Measurements from ENCODE around the gene PPIG. TPM values are rescaled to one million over a fixed set of nuclear protein-coding genes. Genes with fewer than 3 reads are reported as not detected.

The PPIG gene
- total and polyA plus RNA-seq, 2 of the 4 experiments (the other 2 are of a cell fraction) = 10.4 to 16.7 TPM

DNA sequence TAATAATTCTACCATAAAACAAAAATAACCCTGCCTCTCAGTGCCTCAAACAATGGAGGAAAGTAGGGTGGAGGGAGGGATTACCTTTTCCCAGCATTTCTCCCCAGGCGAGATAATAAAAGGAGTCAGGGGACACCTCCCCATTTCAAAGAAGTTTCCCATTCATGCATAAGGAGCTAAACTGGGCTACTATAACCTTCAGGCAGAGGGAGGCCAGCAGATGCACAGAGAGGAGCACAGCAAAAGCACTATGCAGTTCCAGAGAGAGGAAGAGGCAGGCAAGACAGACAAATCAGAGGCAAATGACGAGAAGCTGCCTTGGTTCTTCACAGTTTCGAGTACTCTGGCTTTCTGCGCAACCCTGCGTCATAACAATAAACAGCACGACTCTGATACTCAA is 92.7 kb downstream of the PPIG start:
- no peak overlapping the region for H3K56ac ChIP-seq (ENCODE audit: extremely low read depth, insufficient read depth, low read length)
- H3K79me1 ChIP-seq (ENCODE audit: low read depth in 1 of 2, low read length in 2 of 2) = no peaks in the 10 kb centered on the region
- dilution Hi-C loops (cut with HindIII; ENCODE audit: low sequenced_read_pairs, unreplicated experiment) = no loop called here
- 0 out of 2 replicates have a peak, but pooled peaks cover 1% of the 10 kb centered on the region for H3K27me3 ChIP-seq (ENCODE audit: control insufficient read depth, insufficient read depth, low read length)
- no peak overlapping the region for H2BK20ac ChIP-seq (ENCODE audit: low read depth, low read length)
- CTCF ChIA-PET = no interaction called here
- DNase-seq (no peak), ATAC-seq (ENCODE audit: low read depth) (no peak)
- H4K5ac ChIP-seq (ENCODE audit: low read depth, low read length) = no peak overlapping the region
- H4K91ac ChIP-seq (ENCODE audit: insufficient read depth, low read depth, low read length) = no peak overlapping the region
- H3K4me3 ChIP-seq (ENCODE audit: insufficient read depth, low read depth, low read length) = no peak overlapping the region
- no peaks in the 10 kb centered on the region for H4K20me1 ChIP-seq (ENCODE audit: insufficient read depth, low read length)
- no peak overlapping the region for H3K18ac ChIP-seq (ENCODE audit: low read depth, low read length)
- no peak overlapping the region for H4K8ac ChIP-seq (ENCODE audit: low read depth in 2 of 2, low read length in 2 of 2)
- no peak overlapping the region for H3K9ac ChIP-seq (ENCODE audit: low read depth, low read length)
- POLR2A ChIA-PET (ENCODE audit: unreplicated experiment) = no interaction called here
- no peaks in the 10 kb centered on the region for H3K36me3 ChIP-seq (ENCODE audit: control insufficient read depth, insufficient read depth, low read length)
- no peak overlapping the region for H3K27ac ChIP-seq (ENCODE audit: insufficient read depth, low read length)
- in situ Hi-C loops (cut with MboI; ENCODE audit: low sequenced_read_pairs) = no loop called here
- H3K4me1 ChIP-seq (ENCODE audit: control insufficient read depth, insufficient read depth, low read length) = no peaks in the 10 kb centered on the region
- WGBS, 2 experiments (ENCODE audit: extremely low coverage in 2 of 2, insufficient read length in 1 of 2) = no CpG with 5 or more reads among the region's 6 CpGs
- intact Hi-C loops (cut with micrococcal nuclease) = no loop called here
- no peak overlapping the region for H3K4ac ChIP-seq (ENCODE audit: low read depth, low read length)
- no peak overlapping the region for H2AK5ac ChIP-seq (ENCODE audit: low read depth, low read length)
- no peak overlapping the region for H3K14ac ChIP-seq (replicated peaks; ENCODE audit: low read depth, low read length)
- no peak overlapping the region for H2BK5ac ChIP-seq (ENCODE audit: low read depth, low read length, poor library complexity, severe bottlenecking)
- H2AK9ac ChIP-seq (replicated peaks; ENCODE audit: low read depth, low read length, poor library complexity) = no peak overlapping the region
- no TSS peak for BruUV-seq (replicated peaks)
- H3K23ac ChIP-seq (ENCODE audit: low read depth, low read length) = no peak overlapping the region
- no peak for TF ChIP-seq RCOR1 (IDR thresholded peaks at IDR 0.05; ENCODE audit: insufficient replicate concordance, low read length)
- TF ChIP-seq MAZ (IDR thresholded peaks at IDR 0.05; ENCODE audit: borderline replicate concordance, low read depth, low read length) = no peak
- TF ChIP-seq MAFK (IDR thresholded peaks at IDR 0.05; ENCODE audit: low read depth, low read length) = no peak
- no peak for TF ChIP-seq RFX5 (IDR thresholded peaks at IDR 0.05; ENCODE audit: low read depth, low read length)
- TF ChIP-seq, protein P1, sequence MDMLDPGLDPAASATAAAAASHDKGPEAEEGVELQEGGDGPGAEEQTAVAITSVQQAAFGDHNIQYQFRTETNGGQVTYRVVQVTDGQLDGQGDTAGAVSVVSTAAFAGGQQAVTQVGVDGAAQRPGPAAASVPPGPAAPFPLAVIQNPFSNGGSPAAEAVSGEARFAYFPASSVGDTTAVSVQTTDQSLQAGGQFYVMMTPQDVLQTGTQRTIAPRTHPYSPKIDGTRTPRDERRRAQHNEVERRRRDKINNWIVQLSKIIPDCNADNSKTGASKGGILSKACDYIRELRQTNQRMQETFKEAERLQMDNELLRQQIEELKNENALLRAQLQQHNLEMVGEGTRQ (IDR thresholded peaks at IDR 0.05; ENCODE audit: low read depth, low read length) = no peak
- no peak for TF ChIP-seq CEBPB (IDR thresholded peaks at IDR 0.05; ENCODE audit: low read depth, low read length)
- no peak for TF ChIP-seq CTCF (conservative IDR thresholded peaks at IDR 0.05; ENCODE audit: low read depth, low read length)
- no peak for TF ChIP-seq CHD1 (IDR thresholded peaks at IDR 0.05; ENCODE audit: low read depth, low read length)
- TF ChIP-seq POLR2A (IDR thresholded peaks at IDR 0.05; ENCODE audit: low read depth, low read length) = no peak
- no peak for TF ChIP-seq FOS (IDR thresholded peaks at IDR 0.05; ENCODE audit: low read depth, low read length)
- no peak for TF ChIP-seq BHLHE40 (IDR thresholded peaks at IDR 0.05; ENCODE audit: low read depth, low read length)
- TF ChIP-seq SMC3 (IDR thresholded peaks at IDR 0.05; ENCODE audit: low read depth, low read length) = no peak
- H2BK15ac ChIP-seq (ENCODE audit: low read depth, low read length) = no peak overlapping the region
- H3K9me1 ChIP-seq (ENCODE audit: insufficient read depth, low read length) = no peaks in the 10 kb centered on the region
- H2BK120ac ChIP-seq (ENCODE audit: low read depth, low read length) = no peak overlapping the region
- no peak overlapping the region for H3K4me2 ChIP-seq (ENCODE audit: low read depth, low read length)
- no peak overlapping the region for H2AFZ ChIP-seq (replicated peaks; ENCODE audit: low read length, poor library complexity)
- H3K9me3 ChIP-seq (ENCODE audit: control insufficient read depth, insufficient read depth, low read length) = no peaks in the 10 kb centered on the region
